Type B pancreatic cell (in vitro differentiated cells): Measurements from ENCODE around the gene RFX1. TPM values are rescaled to one million over a fixed set of nuclear protein-coding genes. Genes with fewer than 3 reads are reported as not detected.

Experiments
- DNase-seq: peaks from one replicate; pipeline ENCODE4 v3.0.0; 2021; ENCODE audit warnings: mixed read lengths; ENCODE audit not compliant: unreplicated experiment; ENCODE audit errors: extremely low spot score
- H3K27ac Mint-ChIP-seq: 2 replicates; pipeline ENCODE4 v1.8.0; 2021; ENCODE audit warnings: mild to moderate bottlenecking, mixed read lengths
- H3K27me3 Mint-ChIP-seq: 2 replicates; pipeline ENCODE4 v1.8.0; 2021; ENCODE audit warnings: mixed read lengths
- H3K36me3 Mint-ChIP-seq: 2 replicates; pipeline ENCODE4 v1.8.0; 2021; ENCODE audit warnings: mixed read lengths
- H3K4me1 Mint-ChIP-seq: one replicate; pipeline ENCODE4 v1.8.0; 2021; ENCODE audit warnings: mixed read lengths; ENCODE audit not compliant: unreplicated experiment
- H3K4me3 Mint-ChIP-seq: 2 replicates; pipeline ENCODE4 v1.8.0; 2021; ENCODE audit warnings: mild to moderate bottlenecking, mixed read lengths
- H3K9me3 Mint-ChIP-seq: 2 replicates; pipeline ENCODE4 v1.8.0; 2021; ENCODE audit warnings: mixed read lengths
- CTCF ChIP-seq: fragments of 200-600 bp; sonication (generic); conservative IDR thresholded peaks from 2 replicates; pipeline ENCODE4 v1.5.0; 2021; ENCODE audit warnings: antibody characterized with exemption, mild to moderate bottlenecking
- total RNA-seq: library from RNA; stranded (reverse); gene quantifications from 2 replicates; pipeline ENCODE4 v1.2.1, GENCODE V29; 2021; ENCODE audit warnings: low replicate concordance

The RFX1 gene
- total RNA-seq, 1 donor from 2014 or later: 19.3 TPM

DNA sequence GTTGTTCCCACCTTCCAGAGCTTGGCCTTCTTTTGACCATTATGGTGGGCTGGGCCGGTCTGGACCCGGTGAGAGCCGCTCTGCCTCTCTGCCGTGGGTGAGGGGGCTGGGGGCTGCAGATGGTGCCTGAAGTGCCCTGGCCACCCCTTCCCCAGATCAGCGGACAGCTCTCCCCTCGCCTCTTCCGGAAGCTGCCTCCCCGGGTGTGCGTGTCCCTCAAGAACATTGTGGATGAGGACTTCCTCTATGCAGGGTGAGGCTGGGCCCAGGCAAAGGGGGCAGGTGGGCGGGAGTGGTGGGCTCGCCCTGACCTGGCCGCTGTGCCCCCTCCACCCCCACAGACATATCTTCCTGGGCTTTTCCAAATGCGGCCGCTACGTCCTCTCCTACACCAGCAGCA is 51.9 kb downstream of the RFX1 start:
- no peaks in the 10 kb centered on the region for H3K27me3 Mint-ChIP-seq
- H3K4me3 Mint-ChIP-seq: peak overlapping the region; percentile 89
- H3K4me1 Mint-ChIP-seq: peaks cover 7% of the 10 kb centered on the region
- DNase-seq: no peak
- H3K36me3 Mint-ChIP-seq: peaks cover 4% of the 10 kb centered on the region
- no peak for TF ChIP-seq CTCF
- H3K9me3 Mint-ChIP-seq: no peaks in the 10 kb centered on the region
- H3K27ac Mint-ChIP-seq: no peak overlapping the region

GRCh38 chr19:13952931-13953531 is 53.1 kb downstream of the RFX1 start:
- TF ChIP-seq CTCF: no peak
- Mint-ChIP-seq H3K36me3 (peaks cover 4% of the 10 kb centered on the region), H3K4me1 (peaks cover 7% of the 10 kb centered on the region), H3K27me3 (no peaks in the 10 kb centered on the region), H3K4me3 (peak overlapping the region; percentile 89), H3K27ac (peak overlapping the region; percentile 59), H3K9me3 (no peaks in the 10 kb centered on the region)
- DNase-seq: no peak

DNA sequence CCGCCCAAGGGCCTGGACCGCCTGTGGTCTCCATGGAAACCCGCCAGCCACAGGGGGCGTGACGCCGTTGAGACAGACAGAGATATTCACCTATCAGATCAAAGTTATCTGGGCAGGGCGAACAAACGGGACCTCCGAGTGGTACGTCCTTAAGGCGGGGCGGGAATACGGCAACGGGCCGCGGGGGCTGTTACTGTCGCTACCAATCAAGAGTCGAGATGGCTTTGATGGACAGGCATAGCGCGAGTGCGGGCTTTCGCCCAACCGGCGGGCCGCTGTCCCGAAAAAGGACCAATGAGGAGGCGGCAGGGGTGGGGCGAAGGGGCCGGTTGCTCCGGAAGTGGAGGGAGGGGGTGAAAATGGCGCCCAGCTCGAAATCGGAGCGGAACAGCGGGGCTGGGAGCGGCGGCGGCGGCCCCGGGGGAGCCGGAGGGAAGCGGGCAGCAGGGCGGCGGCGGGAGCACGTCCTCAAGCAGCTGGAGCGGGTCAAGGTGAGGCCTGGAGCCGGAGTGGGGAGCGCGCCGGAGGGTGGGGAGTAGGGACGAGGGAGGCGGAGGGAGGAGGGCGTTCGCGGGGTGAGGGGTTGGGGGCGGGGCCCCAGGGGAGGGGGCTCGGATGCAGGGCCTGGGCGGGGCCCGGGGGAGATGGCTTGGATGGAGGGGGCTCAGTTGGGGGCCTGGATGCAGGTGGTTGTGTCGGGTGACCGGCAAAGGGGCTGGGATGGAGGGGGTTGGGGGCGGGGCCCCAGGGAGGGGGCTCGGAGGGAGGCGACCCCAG is 53.8 kb downstream of the RFX1 start, which contains the start of gene DCAF15:
Gene DCAF15, plus strand, starts transcription at position 356 of the 777 bp plus-strand sequence. Its CDS starts 4 bp downstream, at position 360.
- Mint-ChIP-seq H3K9me3 (no peaks in the 10 kb centered on the region), H3K36me3 (peaks cover 4% of the 10 kb centered on the region), H3K27me3 (no peaks in the 10 kb centered on the region), H3K27ac (peak within 1 kb of the TSS; percentile 95), H3K4me3 (peak within 1 kb of the TSS; percentile 96), H3K4me1 (peaks cover 7% of the 10 kb centered on the region)
- DNase-seq: peak; percentile 99
- TF ChIP-seq CTCF: no peak

GRCh38 chr19:13951799-13952153 is 54.3 kb downstream of the RFX1 start:
- Mint-ChIP-seq H3K27ac (peak overlapping the region; percentile 95), H3K9me3 (no peaks in the 10 kb centered on the region), H3K4me1 (peaks cover 7% of the 10 kb centered on the region), H3K27me3 (no peaks in the 10 kb centered on the region), H3K4me3 (peak overlapping the region; percentile 96), H3K36me3 (no peaks in the 10 kb centered on the region)
- TF ChIP-seq CTCF: no peak
- DNase-seq: no peak

DNA sequence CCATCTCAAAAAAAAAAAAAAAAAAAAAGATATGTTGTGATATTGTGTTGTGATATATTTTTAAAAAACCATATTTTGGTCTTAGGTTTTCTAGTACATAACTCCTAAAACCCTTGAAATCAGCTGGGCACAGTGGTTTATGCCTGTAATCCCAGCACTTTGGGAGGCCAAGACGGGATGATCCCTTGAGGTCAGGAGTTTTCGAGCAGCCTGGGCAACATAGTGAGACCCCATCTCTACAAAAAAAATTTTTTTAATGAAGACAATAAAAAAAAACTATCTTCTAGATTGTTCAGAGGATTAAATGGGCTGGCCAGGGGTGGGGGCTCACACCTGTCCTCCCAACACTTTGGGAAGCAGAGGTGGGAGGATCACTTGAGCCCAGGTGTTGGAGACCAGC is 55.1 kb downstream of the RFX1 start:
- Mint-ChIP-seq H3K36me3 (no peaks in the 10 kb centered on the region), H3K9me3 (no peaks in the 10 kb centered on the region), H3K4me1 (peaks cover 7% of the 10 kb centered on the region), H3K27me3 (no peaks in the 10 kb centered on the region), H3K27ac (no peak overlapping the region), H3K4me3 (no peak overlapping the region)
- no peak for DNase-seq
- no peak for TF ChIP-seq CTCF
